NB4 (cell line): ENCODE measurements around the gene CALML3.

ENCODE experiments used
- MYC ChIP-seq: IDR thresholded peaks from 2 replicates; pipeline ENCODE4 v1.6.1; 2011; ENCODE audit warnings: low read depth, low read length
- POLR2A ChIP-seq: IDR thresholded peaks from 2 replicates; pipeline ENCODE4 v1.6.1; 2011; ENCODE audit warnings: mild to moderate bottlenecking; ENCODE audit not compliant: insufficient read length; ENCODE audit errors: extremely low read depth
- TF ChIP-seq, protein P1 (sequence below): IDR thresholded peaks from one replicate; pipeline ENCODE4 v1.5.1; 2012; ENCODE audit warnings: low read depth, low read length

DNA sequence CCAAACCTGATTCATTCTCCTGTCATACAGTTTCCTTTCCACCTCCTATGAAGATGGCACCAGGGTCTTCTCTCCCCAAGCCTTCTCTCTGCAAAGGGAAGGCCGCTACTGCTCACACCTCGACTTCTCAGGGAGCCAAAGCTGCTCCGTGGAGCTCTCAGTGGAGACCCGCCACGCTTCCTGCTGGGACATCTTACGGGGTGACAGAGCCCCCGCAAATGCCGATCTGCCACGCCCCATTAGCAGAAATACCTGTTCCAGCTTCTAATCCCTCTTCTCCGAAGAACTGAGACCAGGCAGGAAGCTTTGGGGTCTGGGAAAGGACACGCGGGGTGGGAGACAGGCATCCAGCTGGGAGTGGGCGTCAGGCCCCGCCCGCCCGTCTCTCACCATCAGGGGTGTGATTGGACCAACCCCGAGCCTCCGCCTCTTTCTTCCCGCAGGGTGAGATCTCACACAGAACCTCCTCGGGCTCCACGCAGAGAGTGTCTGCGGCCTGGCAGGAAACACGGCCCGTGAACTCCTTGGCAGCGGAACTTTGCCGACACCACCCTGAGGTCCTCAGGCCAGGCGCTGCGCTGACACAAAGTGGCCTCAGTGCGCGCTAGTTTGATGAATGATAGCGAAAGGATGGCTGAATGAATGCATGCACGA is 13.4 kb upstream of the CALML3 start:
- TF ChIP-seq, protein P1, sequence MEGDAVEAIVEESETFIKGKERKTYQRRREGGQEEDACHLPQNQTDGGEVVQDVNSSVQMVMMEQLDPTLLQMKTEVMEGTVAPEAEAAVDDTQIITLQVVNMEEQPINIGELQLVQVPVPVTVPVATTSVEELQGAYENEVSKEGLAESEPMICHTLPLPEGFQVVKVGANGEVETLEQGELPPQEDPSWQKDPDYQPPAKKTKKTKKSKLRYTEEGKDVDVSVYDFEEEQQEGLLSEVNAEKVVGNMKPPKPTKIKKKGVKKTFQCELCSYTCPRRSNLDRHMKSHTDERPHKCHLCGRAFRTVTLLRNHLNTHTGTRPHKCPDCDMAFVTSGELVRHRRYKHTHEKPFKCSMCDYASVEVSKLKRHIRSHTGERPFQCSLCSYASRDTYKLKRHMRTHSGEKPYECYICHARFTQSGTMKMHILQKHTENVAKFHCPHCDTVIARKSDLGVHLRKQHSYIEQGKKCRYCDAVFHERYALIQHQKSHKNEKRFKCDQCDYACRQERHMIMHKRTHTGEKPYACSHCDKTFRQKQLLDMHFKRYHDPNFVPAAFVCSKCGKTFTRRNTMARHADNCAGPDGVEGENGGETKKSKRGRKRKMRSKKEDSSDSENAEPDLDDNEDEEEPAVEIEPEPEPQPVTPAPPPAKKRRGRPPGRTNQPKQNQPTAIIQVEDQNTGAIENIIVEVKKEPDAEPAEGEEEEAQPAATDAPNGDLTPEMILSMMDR = no peak
- no peak for TF ChIP-seq MYC
- TF ChIP-seq POLR2A = no peak
